NB4 (cell line): ENCODE data around the gene RDM1.

Source experiments
- MAX ChIP-seq: IDR thresholded peaks from 2 replicates; pipeline ENCODE4 v1.6.1; 2011; ENCODE audit warnings: low read depth, low read length
- TF ChIP-seq, protein P1 (sequence below): IDR thresholded peaks from one replicate; pipeline ENCODE4 v1.5.1; 2012; ENCODE audit warnings: low read depth, low read length

DNA sequence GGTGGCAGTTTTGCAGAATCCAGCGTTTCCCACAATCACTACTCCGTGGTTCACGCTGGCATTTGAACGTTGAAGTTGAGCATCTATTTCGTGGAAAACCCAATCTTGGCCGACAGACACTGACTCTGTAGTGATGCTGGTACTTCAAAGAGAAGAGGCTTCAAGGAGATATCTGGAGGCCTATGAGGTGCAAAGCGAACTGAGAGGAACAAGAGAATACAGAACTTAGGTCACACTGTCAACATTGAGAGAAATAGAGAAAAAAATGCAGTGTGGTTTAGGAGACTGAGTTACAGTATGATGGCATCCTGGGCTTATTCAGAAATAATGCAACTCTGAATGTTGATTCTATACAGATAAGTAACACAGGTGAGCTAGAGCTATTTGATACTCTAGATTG lies 34.7 kb upstream of the RDM1 start:
- no peak for TF ChIP-seq MAX
- TF ChIP-seq, protein P1, sequence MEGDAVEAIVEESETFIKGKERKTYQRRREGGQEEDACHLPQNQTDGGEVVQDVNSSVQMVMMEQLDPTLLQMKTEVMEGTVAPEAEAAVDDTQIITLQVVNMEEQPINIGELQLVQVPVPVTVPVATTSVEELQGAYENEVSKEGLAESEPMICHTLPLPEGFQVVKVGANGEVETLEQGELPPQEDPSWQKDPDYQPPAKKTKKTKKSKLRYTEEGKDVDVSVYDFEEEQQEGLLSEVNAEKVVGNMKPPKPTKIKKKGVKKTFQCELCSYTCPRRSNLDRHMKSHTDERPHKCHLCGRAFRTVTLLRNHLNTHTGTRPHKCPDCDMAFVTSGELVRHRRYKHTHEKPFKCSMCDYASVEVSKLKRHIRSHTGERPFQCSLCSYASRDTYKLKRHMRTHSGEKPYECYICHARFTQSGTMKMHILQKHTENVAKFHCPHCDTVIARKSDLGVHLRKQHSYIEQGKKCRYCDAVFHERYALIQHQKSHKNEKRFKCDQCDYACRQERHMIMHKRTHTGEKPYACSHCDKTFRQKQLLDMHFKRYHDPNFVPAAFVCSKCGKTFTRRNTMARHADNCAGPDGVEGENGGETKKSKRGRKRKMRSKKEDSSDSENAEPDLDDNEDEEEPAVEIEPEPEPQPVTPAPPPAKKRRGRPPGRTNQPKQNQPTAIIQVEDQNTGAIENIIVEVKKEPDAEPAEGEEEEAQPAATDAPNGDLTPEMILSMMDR, result no peak
